ENCODE measurements around the gene SCNN1B.

GRCh38 chr16:23267647-23268046, 34.5 kb upstream of the SCNN1B start:
- TF ChIP-seq CTCF (conservative IDR thresholded peaks at IDR 0.05) (no peak), ZFX (IDR thresholded peaks at IDR 0.05) (no peak)

Measured in C4-2B (cell line).